HG03175 (cell line): ENCODE results near the gene STX16.
"Not testable (repeated sequence)": the region's sequence is repeated elsewhere in the genome, so short reads cannot be mapped to it uniquely, and the experiment has no call there.

Source experiments
- ATAC-seq: cut with Tn5 transposase; IDR thresholded peaks from one replicate; pipeline ENCODE4 v1.9.1; 2021; ENCODE audit warnings: mild to moderate bottlenecking, moderate library complexity; ENCODE audit not compliant: unreplicated experiment

STX16 gene

GRCh38 chr20:58719971-58720371 lies 68.9 kb downstream of the STX16 start:
- ATAC-seq, result no peak

- ATAC-seq, result no peak
Measured at GRCh38 chr20:58720890-58721289, 69.8 kb downstream of the STX16 start.

- no peak for ATAC-seq
Measured at GRCh38 chr20:58721951-58722778, 71.1 kb downstream of the STX16 start.

GRCh38 chr20:58722877-58723627 lies 72.0 kb downstream of the STX16 start:
- ATAC-seq, result no peak

- ATAC-seq, result no peak
Measured at GRCh38 chr20:58723628-58723984, 72.5 kb downstream of the STX16 start.

- not testable (repeated sequence) for ATAC-seq
Measured at GRCh38 chr20:58726156-58726555, 75.1 kb downstream of the STX16 start.
